Neural cell (in vitro differentiated cells): Measurements from ENCODE around the gene MAP3K15.

Source experiments
- EZH2 ChIP-seq: fragments of 200-600, 300-800 bp; shearing (Covaris generic), sonication (generic); IDR thresholded peaks from 2 replicates; pipeline ENCODE4 v1.6.1; 2014; ENCODE audit warnings: antibody characterized with exemption, low read length, borderline replicate concordance, mild to moderate bottlenecking; ENCODE audit not compliant: insufficient read depth, poor library complexity, severe bottlenecking
- SMC3 ChIP-seq: fragments of 450-650 bp; conservative IDR thresholded peaks from 2 replicates; pipeline ENCODE4 v1.6.1; 2014; ENCODE audit warnings: antibody characterized with exemption, mild to moderate bottlenecking, moderate library complexity; ENCODE audit not compliant: poor library complexity
- TAF1 ChIP-seq: IDR thresholded peaks from 2 replicates; pipeline ENCODE4 v1.6.1; 2012; ENCODE audit warnings: low read depth
- TF ChIP-seq, protein P1 (sequence below): fragments of 450-650 bp; IDR thresholded peaks from 2 replicates; pipeline ENCODE4 v1.5.1; 2014; ENCODE audit warnings: antibody characterized with exemption, mild to moderate bottlenecking, moderate library complexity; ENCODE audit not compliant: poor library complexity, severe bottlenecking
- TF ChIP-seq, protein P2 (sequence below): IDR thresholded peaks from 2 replicates; pipeline ENCODE4 v1.6.1; 2012; ENCODE audit warnings: borderline replicate concordance

DNA sequence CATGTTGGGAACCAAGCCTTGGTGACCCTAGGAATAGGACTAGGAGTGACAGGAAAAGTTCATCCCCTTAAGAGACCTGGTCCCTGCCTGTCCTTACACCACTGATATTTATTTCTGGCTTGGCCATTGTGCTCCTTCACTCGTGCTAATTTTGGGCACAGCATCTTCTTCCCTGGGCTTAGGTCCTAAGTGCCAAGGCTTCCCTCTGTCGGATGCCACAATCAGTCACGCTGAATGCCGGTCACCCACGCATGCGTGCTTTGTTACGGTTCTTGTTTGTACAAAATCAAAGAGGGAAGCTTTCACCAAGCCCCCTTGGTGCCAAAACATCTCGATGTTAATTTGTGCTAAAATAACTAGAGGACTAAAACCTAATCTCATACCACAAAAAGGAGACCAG is 17.4 kb upstream of the MAP3K15 start:
- TF ChIP-seq, protein P1, sequence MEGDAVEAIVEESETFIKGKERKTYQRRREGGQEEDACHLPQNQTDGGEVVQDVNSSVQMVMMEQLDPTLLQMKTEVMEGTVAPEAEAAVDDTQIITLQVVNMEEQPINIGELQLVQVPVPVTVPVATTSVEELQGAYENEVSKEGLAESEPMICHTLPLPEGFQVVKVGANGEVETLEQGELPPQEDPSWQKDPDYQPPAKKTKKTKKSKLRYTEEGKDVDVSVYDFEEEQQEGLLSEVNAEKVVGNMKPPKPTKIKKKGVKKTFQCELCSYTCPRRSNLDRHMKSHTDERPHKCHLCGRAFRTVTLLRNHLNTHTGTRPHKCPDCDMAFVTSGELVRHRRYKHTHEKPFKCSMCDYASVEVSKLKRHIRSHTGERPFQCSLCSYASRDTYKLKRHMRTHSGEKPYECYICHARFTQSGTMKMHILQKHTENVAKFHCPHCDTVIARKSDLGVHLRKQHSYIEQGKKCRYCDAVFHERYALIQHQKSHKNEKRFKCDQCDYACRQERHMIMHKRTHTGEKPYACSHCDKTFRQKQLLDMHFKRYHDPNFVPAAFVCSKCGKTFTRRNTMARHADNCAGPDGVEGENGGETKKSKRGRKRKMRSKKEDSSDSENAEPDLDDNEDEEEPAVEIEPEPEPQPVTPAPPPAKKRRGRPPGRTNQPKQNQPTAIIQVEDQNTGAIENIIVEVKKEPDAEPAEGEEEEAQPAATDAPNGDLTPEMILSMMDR: no peak
- TF ChIP-seq, protein P2, sequence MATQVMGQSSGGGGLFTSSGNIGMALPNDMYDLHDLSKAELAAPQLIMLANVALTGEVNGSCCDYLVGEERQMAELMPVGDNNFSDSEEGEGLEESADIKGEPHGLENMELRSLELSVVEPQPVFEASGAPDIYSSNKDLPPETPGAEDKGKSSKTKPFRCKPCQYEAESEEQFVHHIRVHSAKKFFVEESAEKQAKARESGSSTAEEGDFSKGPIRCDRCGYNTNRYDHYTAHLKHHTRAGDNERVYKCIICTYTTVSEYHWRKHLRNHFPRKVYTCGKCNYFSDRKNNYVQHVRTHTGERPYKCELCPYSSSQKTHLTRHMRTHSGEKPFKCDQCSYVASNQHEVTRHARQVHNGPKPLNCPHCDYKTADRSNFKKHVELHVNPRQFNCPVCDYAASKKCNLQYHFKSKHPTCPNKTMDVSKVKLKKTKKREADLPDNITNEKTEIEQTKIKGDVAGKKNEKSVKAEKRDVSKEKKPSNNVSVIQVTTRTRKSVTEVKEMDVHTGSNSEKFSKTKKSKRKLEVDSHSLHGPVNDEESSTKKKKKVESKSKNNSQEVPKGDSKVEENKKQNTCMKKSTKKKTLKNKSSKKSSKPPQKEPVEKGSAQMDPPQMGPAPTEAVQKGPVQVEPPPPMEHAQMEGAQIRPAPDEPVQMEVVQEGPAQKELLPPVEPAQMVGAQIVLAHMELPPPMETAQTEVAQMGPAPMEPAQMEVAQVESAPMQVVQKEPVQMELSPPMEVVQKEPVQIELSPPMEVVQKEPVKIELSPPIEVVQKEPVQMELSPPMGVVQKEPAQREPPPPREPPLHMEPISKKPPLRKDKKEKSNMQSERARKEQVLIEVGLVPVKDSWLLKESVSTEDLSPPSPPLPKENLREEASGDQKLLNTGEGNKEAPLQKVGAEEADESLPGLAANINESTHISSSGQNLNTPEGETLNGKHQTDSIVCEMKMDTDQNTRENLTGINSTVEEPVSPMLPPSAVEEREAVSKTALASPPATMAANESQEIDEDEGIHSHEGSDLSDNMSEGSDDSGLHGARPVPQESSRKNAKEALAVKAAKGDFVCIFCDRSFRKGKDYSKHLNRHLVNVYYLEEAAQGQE: no peak
- TF ChIP-seq SMC3 (no peak), TAF1 (no peak), EZH2 (no peak)
